GM03348 (cell line): ENCODE results near the gene VOPP1.
"Not testable (repeated sequence)": the region's sequence is repeated elsewhere in the genome, so short reads cannot be mapped to it uniquely, and the experiment has no call there.

ENCODE experiments used
- DNase-seq: peaks from one replicate; pipeline ENCODE4 v3.0.0; 2012; ENCODE audit warnings: low spot score

Gene VOPP1, protein sequence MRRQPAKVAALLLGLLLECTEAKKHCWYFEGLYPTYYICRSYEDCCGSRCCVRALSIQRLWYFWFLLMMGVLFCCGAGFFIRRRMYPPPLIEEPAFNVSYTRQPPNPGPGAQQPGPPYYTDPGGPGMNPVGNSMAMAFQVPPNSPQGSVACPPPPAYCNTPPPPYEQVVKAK

DNA sequence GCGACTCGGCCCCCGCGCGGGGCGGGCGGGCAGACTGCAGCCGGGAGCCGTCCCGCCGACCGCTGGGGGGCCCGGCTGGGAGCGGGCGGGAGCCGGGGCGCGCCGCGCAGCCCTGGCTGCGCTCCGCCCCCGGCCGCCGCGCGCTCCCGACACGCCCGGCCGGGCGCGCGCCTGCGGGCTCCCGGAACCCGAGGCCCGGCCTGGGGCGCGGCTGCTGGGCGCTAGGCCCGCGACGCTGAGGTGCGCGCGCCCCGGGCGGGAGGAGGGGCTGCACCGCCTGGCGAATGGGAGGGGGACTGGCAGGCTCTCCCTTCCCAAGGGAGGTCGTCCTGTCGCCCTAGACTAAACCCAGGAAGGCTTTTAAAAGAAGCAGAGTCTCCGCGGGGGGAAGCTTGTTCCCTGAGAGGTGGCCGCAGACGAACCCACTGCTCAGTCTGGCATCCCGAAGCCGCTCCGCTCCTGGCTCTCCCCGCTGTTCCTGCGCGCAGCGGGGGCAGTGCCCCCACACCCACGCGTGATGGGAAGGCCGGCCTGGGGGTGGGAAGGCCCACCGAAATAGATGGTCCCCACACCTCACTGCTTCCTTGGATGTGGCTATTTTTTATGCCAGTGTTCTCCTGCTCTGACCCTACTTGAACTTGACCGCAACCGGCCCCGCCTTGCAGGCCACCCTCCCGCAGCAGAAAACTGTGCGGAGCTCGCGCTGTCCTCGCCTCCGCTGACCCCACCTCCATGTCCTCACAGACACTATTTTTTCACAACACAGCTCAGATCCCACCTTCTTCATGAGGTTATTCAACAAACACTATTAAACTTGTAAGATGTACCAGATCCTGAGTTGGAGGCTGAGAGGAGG lies at the start of gene VOPP1:
VOPP1 (minus strand) TSS at position 125 of the 856 bp plus-strand sequence. CDS start 178 bp downstream, outside the sequence.
- DNase-seq, result peak; percentile 98

DNA sequence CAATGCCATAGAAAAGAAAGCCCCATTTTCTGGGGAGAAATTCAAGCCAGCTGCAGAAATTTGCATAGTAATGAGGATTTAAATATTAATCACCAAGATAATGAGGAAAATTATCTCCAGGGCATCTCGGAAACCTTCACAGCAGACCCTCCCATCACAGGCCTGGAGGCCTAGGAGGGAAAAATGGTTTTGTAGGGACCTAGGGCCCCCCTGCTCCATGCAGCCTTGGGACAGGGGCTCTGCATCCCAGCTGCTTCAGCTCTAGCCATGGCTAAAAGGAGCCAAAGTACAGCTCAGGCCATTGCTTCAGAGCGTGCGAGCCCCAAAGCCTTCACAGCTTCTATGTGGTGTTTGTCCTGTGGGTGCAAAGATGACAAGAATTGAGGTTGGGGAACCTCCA lies 46.6 kb upstream of the VOPP1 start:
- DNase-seq, result no peak

DNA sequence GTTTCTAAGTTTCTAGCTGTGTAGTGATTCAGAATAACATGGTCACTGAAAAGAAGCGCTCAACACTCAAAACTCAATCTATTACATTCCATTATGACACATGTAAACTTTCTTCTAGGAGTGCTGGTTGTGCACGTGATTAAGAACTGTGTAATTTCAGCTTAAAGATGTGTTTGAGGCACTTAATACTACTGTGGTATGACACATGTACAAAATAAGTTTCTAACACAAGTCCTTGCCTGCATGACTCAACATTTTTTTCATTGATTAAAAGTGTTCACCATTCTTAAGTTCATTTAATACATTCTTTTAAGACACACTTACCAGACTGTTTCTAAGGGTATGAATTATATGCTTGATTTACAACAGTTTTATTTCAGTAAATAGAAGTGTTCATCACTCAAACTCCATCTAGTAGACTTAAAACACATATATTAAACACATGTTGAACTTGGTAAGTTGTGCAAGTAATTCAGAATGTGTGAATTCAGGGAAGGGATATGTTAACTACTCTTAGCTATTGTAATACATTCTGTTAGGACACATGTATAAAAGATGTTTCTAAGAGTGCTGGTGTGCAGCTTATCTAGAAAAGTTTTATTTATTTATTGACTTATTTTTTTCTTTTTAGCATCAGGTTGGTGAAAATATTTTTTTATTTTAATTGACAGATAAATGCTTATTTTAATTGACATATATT lies 42.2 kb upstream of the VOPP1 start:
- not testable (repeated sequence) for DNase-seq

DNA sequence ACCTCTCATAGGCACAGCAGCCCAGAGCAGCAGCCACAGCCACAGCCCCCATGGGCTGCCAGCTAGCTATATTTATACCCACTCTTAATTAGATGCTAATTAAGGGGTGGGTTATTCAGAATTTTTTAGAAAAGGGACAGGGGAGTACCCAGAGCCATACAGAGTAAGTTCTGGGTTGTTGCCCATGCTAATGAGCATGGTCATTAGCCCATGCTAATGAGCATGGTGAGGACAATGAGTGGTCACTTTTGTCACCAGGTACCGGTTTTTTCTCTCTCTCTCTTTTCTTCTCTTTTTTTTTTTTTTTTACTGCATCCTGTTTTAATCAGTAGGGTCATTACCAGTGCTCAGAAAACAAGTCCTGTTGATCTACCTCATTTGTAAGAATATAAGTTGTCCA lies 37.4 kb upstream of the VOPP1 start:
- not testable (repeated sequence) for DNase-seq

DNA sequence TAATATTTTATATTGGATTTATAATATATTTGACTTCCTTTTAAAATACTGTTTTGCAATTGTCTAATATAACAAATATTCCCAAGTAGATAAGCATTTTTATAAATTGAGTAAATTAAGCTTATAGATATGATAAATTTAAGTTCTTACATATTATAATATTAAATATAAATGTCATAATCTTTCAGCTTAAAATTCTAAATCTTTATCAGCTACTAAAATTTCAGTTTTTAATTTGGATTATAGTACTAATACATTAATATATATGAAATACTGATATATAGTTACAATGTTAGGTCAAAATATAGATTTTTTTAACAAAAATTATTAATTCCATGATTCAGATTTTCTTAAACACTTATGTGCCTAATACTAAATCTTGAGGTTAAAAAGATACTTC lies 33.4 kb upstream of the VOPP1 start:
- DNase-seq, result not testable (repeated sequence)

DNA sequence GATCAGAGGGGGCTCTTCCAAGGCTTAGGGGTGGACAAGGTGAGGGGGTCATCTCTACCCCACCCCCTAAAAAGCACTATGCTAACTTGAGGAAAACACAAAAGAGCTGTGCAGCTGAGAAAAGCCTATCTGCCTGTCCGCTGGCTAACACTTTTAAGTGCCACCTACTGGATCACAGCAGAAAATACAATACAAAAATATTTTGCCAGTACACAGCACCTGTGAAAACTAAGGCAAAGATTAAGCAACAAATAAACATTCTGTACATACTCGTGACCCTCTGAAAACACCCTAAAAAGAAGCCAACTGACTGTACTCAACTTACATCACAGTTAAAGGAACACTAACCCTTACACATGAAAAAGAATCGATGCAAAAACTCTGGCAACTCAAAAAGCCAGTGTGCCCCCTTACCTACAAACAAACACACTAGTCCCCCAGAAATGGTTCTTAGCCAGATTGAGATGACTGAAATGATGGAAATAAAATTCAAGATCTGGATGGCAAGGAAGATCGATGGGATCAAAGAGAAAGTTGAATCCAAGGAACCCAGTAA lies 25.7 kb upstream of the VOPP1 start:
- peak; percentile 23 for DNase-seq

DNA sequence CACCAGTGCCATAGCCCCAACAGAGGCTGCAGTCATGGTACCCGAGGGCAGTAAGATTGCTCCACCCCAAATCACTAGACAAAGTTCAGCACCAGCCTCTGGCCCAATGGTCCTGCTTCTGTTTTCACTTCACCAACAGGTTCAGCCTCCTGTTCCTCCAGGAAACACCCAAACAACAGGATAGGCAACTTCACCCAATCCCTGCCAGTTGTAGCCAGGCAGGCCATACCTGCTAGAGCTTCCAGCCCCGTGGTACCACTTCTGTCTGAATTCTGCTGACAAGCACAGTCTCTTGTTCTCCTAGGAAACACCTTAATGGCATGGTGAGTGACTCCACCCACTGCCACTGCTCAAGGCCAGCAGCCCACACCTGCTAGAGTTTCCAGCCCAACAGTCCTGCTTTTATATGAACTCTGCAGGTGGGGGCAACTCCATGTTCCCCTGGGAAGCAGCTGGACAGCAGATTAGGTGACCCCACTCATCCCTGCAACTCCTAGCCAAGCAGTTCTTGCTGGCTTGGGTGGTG lies 25.0 kb upstream of the VOPP1 start:
- DNase-seq, result not testable (repeated sequence)

DNA sequence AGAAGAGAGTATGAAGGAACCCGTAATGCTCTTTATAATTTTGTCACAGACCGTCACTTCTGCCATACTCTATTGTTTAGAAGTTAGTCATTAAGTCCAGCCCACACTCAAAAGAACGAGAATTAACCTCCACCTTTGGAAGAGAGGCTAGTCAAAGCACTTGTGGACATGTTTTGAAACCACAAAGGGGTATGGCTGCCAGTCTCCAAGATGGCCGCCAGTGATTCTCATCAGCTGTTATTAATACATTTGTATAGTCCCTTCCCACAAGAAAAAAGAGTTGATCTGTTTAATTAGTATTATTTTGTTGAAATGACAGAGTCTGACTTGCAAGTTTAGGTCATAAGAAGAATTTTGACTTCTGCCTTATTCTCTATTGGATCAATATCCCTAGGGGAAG lies 23.2 kb upstream of the VOPP1 start:
- no peak for DNase-seq

DNA sequence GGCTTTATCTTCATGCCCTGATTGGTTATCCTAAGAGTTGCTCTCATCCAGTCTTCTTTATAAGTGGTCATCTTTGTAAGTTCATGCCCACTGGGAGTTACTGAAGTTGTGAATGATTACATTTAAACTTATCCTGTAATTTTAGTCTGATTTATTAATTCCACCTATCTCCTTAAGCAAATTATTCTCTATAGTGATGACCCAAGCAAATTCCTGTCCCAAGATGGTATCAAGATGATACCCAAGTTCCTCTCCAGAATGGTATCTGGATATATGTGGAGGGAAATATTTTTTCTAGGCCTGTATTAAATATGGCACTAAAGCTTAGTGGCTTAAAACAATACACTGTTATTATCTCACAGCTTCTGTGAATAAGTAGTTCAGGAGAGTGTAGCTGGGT lies 22.6 kb upstream of the VOPP1 start:
- DNase-seq, result no peak

DNA sequence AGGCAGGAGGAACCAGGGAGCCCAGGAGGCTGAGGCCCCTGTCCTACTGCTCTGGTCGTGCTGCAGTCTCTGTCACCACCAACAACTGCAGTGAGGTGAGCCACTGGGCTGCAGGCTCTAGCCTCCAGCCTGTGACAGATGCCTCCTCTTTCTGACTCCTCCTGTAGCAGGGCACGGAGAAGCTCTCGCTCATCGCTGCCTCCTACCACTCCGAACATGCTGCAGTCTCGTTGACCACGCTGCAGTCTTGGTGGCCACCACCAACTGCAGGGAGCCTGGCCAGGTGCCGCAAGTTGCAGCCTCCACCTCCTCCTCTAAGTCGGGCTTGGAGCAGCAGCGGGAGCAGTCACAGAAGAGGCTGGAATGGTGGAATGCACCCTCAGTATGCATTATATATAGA lies 22.1 kb upstream of the VOPP1 start:
- no peak for DNase-seq

DNA sequence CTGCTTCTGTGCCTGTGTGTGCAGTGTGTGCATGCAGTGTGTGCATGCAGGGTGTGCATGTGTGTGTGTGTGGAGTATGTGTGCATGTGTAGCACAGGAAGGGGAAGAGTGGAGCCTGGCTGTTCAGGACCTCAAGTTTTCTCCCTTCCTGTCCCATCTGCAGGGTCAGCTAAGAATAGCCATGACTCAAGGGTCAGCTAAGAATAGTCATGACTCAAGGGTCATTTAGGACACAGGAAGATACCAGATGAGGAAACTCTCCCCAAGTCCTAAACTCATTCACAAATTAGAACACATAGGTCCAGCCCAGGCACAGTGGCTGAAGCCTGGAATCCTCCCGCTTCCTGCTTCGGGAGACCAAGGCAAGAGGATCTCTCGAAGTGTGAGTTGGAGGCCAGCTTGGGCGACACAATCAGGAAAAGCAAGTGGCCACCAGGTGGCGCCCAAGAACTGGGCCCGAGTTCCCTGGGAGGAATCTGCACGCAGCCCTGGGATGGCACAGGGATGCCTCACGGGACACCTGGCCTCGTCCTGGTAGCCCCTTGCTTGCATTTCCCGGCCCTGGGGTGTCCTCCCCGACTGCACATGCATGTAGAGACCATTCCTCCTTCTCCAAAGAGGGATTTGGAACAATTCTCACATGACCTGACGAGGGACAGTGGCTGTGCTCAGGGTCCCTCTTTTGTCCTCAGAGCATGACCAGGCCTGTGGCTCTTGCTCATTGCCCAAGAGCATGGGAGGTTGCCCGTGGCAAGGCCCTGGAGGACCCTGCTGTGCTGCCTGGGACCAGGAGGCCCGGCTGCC lies 21.4 kb upstream of the VOPP1 start:
- peak; percentile 79 for DNase-seq

DNA sequence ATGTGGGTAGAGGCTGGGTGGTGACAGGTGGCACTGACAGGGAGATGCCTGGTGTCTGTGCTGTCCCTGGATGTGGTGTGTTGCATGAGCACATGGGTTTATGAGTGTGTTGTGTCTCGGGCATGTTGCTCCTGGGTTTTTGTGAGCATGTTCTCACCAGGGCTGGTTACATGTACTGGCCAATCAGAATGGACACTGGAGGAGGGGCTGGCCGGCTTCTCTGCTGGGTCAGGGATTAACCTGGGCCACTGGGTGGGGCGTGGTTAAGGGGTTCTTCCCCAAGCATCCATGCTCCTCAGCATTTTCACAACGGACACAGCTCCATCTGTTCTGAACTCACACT lies 20.8 kb upstream of the VOPP1 start:
- peak; percentile 8 for DNase-seq

DNA sequence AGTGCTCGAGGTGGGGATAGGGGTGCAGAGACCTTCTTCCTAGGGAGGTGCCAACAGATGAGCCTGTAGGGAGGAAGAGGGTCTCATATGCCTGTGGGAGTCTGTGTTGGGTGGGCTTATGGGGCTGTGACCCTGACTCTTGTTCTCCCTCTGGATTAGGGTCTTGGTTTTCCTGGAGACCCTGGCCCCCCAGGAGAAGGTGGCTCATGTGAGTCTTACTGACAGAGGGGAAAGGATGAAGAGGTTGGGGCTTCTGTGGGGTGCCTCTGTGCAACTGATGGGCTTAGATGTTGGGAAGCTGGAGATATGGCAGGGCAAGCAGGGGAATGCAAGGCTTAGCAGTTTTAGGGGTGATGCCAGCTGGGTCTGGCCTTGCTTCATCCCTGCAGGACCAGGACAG lies 20.2 kb upstream of the VOPP1 start:
- no peak for DNase-seq

DNA sequence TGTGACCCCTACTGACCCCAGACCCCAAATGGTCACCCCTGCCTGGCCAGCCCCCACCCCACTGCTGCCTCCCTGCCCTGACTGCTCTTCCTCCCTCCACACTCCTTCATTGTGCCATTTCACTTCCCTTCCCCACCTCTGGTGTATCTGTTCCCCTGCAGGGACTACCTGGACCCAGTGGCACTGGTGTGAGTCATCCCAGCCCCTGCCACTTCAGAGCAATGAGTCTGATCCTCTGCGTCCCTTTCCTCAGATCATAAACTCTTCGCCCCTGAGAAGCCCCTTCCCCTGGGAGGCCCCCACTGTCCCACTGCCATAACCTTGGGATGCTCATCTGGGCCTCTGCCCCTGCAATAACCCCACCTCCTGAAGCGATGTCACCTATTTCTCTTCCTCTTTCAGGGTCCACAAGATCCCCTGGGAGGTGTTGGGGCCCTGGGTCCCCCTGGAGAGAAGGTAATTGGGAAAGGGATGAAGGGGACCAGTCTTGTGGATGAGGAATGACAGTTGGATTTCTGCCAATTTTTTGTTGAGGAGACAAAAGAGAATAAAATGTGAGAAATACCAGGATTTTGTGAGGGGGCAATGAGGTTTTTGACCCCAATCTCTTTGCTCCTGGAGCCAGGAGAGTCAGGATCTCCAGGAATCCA lies 19.1 kb upstream of the VOPP1 start:
- peak; percentile 4 for DNase-seq

DNA sequence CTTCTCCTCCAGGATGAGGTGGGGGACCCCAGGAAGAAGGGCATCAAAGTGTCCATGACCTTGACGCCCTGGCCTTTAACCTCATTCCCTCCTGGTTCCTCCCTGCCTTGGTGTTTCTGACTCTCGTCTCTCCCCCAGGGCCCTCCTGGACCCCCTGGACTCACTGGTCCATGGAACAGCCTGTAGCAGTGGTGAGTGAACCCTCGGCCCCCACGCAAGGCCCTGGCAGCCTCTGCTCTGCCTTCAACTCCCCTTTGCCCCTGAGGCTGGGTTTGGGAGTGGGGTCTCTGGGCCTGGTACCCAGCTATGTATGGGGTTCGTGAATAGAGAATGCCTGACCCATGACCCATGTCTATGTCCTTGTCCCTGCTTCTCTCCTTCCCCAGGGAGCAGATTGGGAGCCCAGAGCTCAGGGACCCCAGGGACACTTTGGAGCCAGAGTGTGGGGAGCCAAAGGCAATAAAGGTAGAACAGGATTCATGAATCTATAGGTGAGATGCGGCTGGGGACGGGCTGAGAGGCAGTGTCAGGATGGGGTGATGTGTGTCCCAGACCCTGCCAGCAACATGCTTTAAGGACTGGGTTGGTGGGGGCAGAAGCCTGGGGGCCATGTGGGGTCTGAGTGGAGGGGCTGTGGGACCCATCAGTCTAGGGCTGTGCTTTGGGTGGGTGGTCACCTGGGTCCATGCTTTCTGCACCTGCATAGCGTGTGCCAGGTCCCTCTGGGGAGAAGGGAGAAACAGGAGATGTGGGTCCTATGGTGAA lies 18.4 kb upstream of the VOPP1 start:
- DNase-seq, result no peak

DNA sequence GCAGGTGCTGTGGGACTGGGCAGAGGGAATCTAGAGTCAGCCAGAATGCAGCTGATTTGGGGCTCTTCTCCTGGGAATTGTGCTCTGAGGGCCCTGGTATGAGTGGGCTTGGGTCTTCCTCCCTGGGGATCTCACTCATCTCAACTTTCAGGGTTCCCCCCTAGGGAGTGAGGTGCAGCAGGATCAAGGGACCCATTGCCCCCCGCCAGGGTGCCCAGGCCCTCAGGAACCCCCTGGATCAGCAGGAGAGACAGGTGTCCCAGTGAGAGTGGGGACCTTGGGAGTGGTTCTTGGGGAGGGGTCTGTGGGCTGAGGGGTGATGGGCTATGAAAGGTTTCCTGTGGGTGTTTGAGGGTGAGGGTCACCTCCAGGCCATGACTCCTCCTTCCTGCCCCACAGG lies 17.6 kb upstream of the VOPP1 start:
- DNase-seq, result no peak

DNA sequence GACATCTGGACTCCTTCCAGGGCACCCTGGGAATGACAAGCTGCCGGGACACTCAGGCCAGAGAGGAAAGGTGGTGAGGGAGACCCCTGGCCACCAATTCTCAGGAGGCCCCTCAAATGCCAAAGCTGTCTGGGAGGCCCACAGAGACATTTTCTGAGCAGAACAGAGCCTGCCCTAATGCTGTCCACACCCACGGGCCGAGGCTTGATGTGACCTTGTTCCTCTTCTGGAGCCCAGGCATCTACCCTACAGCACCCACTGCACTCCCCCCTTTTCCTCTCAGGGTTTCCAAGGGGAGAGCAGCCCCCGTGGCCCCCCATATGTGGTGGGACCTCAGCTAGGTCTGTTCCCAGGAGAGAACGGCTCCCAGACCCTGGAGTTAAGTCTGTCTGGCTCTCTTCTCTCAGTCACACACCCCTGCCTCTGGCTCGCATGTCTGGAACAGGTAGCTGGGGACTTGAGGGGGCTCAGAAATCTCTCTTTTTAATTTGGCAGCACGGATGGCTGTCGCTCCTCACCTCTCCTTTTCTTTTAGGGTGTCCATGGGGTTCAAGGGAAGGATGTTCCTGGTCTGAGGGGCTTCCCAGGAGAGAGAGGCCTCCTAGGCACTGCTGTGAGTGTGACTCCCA lies 16.8 kb upstream of the VOPP1 start:
- DNase-seq, result no peak

DNA sequence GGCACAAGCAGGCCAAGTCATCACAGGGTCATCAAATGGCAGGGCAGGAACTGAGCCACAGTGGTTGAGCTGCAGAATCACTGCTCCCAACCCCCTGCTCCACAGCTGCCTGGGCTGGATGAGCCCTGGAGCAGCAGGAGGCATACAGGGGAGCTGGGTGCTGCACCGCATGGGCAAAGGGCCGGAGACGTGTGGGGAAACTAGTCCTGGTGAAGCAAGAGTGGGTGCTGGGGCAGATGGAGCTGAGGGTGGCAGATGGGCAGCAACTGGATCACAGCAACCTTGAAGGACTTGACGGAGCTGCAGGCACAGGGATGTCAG lies 16.0 kb upstream of the VOPP1 start:
- no peak for DNase-seq

DNA sequence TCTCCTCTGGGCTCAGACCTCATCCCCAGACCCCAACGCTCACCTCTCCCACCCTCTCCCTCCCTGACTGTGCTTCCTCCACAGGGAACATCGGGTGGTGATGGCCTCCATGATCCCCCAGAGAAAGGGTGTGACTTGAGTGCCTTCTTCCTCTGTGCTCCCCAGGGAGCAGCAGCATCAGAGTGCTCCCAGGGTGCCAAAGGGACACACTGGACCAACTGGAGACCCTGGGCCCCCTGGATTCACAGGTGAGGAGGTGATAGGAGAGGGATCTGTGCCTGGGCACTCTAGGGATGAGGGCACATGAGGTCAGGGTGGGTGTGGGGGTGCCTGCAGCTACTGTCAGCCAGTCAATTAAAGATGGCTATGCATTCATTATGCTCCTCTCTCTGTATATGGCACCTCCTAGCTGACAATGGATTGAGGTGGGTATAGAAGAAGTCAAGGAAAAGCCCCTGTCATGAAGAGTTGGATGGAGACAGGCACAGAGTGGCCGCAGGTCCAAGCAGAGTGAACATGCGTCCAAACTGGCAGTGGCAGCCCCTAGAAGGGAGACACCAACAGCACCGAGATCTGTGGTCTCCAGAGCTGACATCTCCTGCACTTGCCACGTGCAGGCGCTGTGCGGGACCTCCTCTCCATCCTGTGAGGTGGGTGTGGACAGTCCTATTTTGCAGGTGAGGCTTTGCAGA lies 15.5 kb upstream of the VOPP1 start:
- DNase-seq, result no peak

DNA sequence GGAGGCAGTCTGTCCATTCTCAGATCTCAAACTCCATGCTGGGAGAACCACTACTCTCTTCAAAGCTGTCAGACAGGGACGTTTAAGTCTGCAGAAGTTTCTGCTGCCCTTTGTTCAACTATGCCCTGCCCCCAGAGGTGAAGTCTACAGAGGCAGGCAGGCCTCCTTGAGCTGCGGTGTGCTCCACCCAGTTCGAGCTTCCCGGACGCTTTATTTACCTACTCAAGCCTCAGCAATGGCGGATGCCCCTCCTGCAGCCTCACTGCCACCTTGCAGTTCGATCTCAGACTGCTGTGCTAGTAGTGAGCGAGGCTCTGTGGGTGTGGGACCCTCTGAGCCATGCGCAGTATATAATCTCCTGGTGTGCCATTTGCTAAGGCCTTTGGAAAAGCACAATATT lies 10.4 kb upstream of the VOPP1 start:
- not testable (repeated sequence) for DNase-seq
